ENCODE data around the gene ARHGEF10L. TPM values are rescaled to one million over a fixed set of nuclear protein-coding genes. Genes with fewer than 3 reads are reported as not detected.

Gene ARHGEF10L
- total RNA-seq, 1 donor from 2014 or later, result 57.9 TPM

DNA sequence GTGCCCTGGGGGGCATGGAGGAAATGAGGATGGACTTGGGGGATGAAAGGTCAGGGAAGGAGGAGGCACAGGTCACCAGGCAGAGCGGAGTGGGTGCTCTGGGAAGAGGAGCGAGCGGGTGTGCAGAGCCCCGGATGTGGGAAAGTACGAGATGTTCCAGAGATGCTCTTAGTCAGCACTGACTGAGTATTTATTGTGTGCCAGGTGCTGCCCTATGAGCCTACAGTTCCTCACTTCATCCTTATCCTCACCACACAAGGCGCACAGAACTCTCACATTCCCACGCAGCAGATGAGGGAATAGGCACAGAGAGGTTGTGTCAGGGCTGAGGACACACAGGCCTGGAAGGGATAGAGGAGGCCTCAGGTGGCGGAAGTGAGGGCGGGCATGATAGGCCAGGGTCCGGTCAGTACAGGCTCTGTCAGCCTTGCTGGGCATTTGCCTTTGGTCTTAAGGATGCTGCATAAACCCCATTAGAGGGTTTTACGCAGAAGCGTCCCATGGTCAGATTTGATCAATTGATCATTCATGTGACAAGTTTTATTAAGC, 77.3 kb downstream of the ARHGEF10L start:
- Histone ChIP-seq H3K27ac (no peak overlapping the region), H3K36me3 (peaks cover 11% of the 10 kb centered on the region), H3K4me1 (peaks cover 10% of the 10 kb centered on the region), H3K4me3 (no peak overlapping the region), H3K27me3 (ENCODE audit: low read depth) (no peaks in the 10 kb centered on the region), H3K9me3 (no peaks in the 10 kb centered on the region)
- ATAC-seq (no peak), DNase-seq (no peak)
- intact Hi-C loops (cut with DNase I), result loop anchor here (10.0 kb wide), 1 partner anchor 122 kb away; no protein-coding TSS in a partner anchor
- TF ChIP-seq CTCF (IDR thresholded peaks at IDR 0.05), result no peak

DNA sequence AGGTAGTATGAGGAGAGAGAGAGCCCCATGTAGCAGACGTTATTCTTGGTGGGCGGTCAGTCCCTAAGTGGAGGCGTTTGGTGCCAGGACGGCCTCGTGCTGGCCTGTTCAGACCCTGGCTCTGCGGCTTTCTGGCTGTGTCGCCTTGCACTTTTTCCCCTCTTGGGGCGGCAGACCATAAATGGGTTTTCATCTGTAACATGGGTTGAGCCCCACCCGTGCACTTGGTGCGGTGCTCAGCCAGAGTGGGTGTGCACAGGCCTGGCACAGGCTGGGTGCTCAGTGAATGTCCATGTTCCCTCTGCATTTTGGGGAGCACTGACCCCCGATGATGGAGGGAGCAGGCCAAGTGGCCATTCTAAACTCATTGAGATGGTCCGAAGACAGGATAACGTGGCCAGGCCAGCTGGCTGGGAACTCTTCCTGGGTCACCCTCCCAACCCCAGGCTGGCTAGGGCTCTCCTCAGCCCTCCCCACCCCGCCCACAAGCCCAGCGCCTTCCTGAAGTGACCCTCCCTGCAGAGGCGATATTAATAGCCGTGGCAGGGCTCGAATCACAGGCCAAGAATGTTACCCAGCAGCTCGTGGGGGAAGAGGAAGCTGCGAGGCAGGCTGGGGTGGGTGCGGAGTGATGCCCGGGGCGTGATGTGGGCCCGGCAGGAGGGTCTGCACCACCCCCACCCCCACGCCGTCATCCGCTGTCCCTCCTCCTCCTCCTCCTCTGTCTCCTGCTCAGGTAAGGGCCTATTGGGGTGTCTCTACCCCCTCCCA, 78.5 kb downstream of the ARHGEF10L start:
- ATAC-seq (peak; percentile 55 to 58), DNase-seq (peak; percentile 71)
- Histone ChIP-seq H3K27ac (peak overlapping the region; percentile 49), H3K9me3 (no peaks in the 10 kb centered on the region), H3K4me3 (peak overlapping the region; percentile 50), H3K4me1 (peaks cover 10% of the 10 kb centered on the region), H3K27me3 (ENCODE audit: low read depth) (no peaks in the 10 kb centered on the region), H3K36me3 (peaks cover 21% of the 10 kb centered on the region)
- no peak for TF ChIP-seq CTCF (IDR thresholded peaks at IDR 0.05)
- intact Hi-C loops (cut with DNase I), result loop anchor here (10.0 kb wide), 1 partner anchor 123 kb away; no protein-coding TSS in a partner anchor

- DNase-seq (no peak), ATAC-seq (peak in 1 of 2 donors; percentile 27)
- TF ChIP-seq CTCF (IDR thresholded peaks at IDR 0.05), result no peak
- no peaks in the 10 kb centered on the region for H3K9me3 ChIP-seq
- H3K27me3 ChIP-seq (ENCODE audit: low read depth), result no peaks in the 10 kb centered on the region
- H3K4me3 ChIP-seq, result peak overlapping the region; percentile 50
- H3K27ac ChIP-seq, result peak overlapping the region; percentile 49
- intact Hi-C loops (cut with DNase I), result loop anchor here (10.0 kb wide), 1 partner anchor 124 kb away; no protein-coding TSS in a partner anchor
- H3K4me1 ChIP-seq, result peaks cover 10% of the 10 kb centered on the region
- peaks cover 29% of the 10 kb centered on the region for H3K36me3 ChIP-seq
These were observed 79.2 kb downstream of the ARHGEF10L start for GRCh38 chr1:17618558-17619247.

DNA sequence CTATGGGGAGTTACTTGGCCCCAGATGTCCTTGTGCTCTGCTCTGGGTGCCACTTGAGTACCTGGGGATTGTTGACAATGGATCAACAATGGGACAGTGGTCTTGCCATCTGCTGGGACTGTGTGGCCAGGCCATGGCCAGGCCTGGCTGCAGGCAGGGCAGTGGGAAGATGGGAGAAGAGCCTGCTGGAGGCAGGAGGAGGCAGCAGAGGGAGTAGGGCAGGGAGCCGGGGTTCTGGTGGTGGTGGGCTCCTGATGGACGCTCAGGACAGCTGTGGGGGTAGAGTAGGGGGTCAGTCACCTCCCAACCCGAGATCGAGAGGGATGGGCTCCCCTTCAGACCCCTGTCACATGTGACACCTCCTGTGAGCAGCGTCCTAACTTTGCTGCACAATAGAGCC, 81.0 kb downstream of the ARHGEF10L start:
- H3K27ac ChIP-seq, result no peak overlapping the region
- H3K36me3 ChIP-seq, result peaks cover 40% of the 10 kb centered on the region
- ATAC-seq, result no peak
- intact Hi-C loops (cut with DNase I), result no loop called here
- H3K9me3 ChIP-seq, result no peaks in the 10 kb centered on the region
- H3K4me1 ChIP-seq, result peaks cover 3% of the 10 kb centered on the region
- H3K27me3 ChIP-seq (ENCODE audit: low read depth), result no peaks in the 10 kb centered on the region
- H3K4me3 ChIP-seq, result peak overlapping the region; percentile 50
- no peak for DNase-seq
- TF ChIP-seq CTCF (IDR thresholded peaks at IDR 0.05), result no peak

GRCh38 chr1:17621691-17622090, 82.2 kb downstream of the ARHGEF10L start:
- Histone ChIP-seq H3K36me3 (peaks cover 52% of the 10 kb centered on the region), H3K9me3 (no peaks in the 10 kb centered on the region), H3K4me3 (no peak overlapping the region), H3K27ac (no peak overlapping the region), H3K27me3 (ENCODE audit: low read depth) (no peaks in the 10 kb centered on the region), H3K4me1 (no peaks in the 10 kb centered on the region)
- DNase-seq (no peak), ATAC-seq (no peak)
- TF ChIP-seq CTCF (IDR thresholded peaks at IDR 0.05), result no peak
- intact Hi-C loops (cut with DNase I), result no loop called here

Measured in lower lobe of right lung (tissue), 2 donors.